GM19328 (cell line): ENCODE data around the gene RWDD3.

ENCODE experiments used
- ATAC-seq: cut with Tn5 transposase; IDR thresholded peaks from one replicate; pipeline ENCODE4 v1.9.1; 2021; ENCODE audit warnings: mild to moderate bottlenecking, moderate library complexity; ENCODE audit not compliant: unreplicated experiment

Gene RWDD3

GRCh38 chr1:95233737-95234500 is at the start of gene RWDD3:
TSS of gene RWDD3 (plus strand) at chr1:95234210. CDS start at chr1:95234231, 21 bp downstream.
- ATAC-seq, result peak; percentile 96

- no peak for ATAC-seq
These were observed 47.9 kb upstream of the RWDD3 start for GRCh38 chr1:95186149-95186548.

- no peak for ATAC-seq
These were observed 40.4 kb upstream of the RWDD3 start for GRCh38 chr1:95193591-95193990.

- no peak for ATAC-seq
These were observed 39.0 kb upstream of the RWDD3 start for GRCh38 chr1:95195046-95195445.

GRCh38 chr1:95196017-95196416 is 38.0 kb upstream of the RWDD3 start:
- no peak for ATAC-seq

- ATAC-seq, result no peak
These were observed 36.3 kb upstream of the RWDD3 start for GRCh38 chr1:95197616-95198252.

GRCh38 chr1:95201905-95202304 is 32.1 kb upstream of the RWDD3 start:
- no peak for ATAC-seq

- no peak for ATAC-seq
These were observed 30.0 kb upstream of the RWDD3 start for GRCh38 chr1:95203908-95204437.

- no peak for ATAC-seq
These were observed 27.5 kb upstream of the RWDD3 start for GRCh38 chr1:95206514-95206913.

- ATAC-seq, result no peak
These were observed 26.6 kb upstream of the RWDD3 start for GRCh38 chr1:95207223-95207935.

GRCh38 chr1:95208876-95209275 is 25.1 kb upstream of the RWDD3 start:
- ATAC-seq, result no peak

GRCh38 chr1:95209291-95209690 is 24.7 kb upstream of the RWDD3 start:
- no peak for ATAC-seq

- ATAC-seq, result no peak
These were observed 17.6 kb upstream of the RWDD3 start for GRCh38 chr1:95216292-95216990.

- no peak for ATAC-seq
These were observed 16.6 kb upstream of the RWDD3 start for GRCh38 chr1:95217371-95217770.

- no peak for ATAC-seq
These were observed 14.6 kb upstream of the RWDD3 start for GRCh38 chr1:95219407-95219806.

GRCh38 chr1:95221306-95221705 is 12.7 kb upstream of the RWDD3 start:
- ATAC-seq, result no peak

GRCh38 chr1:95222629-95223028 is 11.4 kb upstream of the RWDD3 start:
- ATAC-seq, result no peak

- ATAC-seq, result no peak
These were observed 10.9 kb upstream of the RWDD3 start for GRCh38 chr1:95223110-95223509.

GRCh38 chr1:95226781-95227660 is 7.0 kb upstream of the RWDD3 start:
- no peak for ATAC-seq

- no peak for ATAC-seq
These were observed 5.0 kb upstream of the RWDD3 start for GRCh38 chr1:95229037-95229436.
